IPS-11a (cell line): ENCODE results near the gene MRPL28.
A peak's percentile ranks its signal among the peaks of the same experiment; 100 is the strongest.
"Not testable (repeated sequence)": the region's sequence is repeated elsewhere in the genome, so short reads cannot be mapped to it uniquely, and the experiment has no call there.

Experiments
- H3K4me3 ChIP-seq: one replicate; pipeline ENCODE4 v1.5.1; 2013; ENCODE audit warnings: low read depth, low read length, control low read depth

The MRPL28 gene

GRCh38 chr16:360698-361336 lies 9.5 kb downstream of the MRPL28 start:
- no peak overlapping the region for H3K4me3 ChIP-seq

- H3K4me3 ChIP-seq: no peak overlapping the region
Measured at GRCh38 chr16:359871-360697, 10.3 kb downstream of the MRPL28 start.

- no peak overlapping the region for H3K4me3 ChIP-seq
Measured at GRCh38 chr16:359067-359763, 11.1 kb downstream of the MRPL28 start.

GRCh38 chr16:356741-357140 lies 13.6 kb downstream of the MRPL28 start:
- H3K4me3 ChIP-seq: no peak overlapping the region

- H3K4me3 ChIP-seq: no peak overlapping the region
Measured at GRCh38 chr16:354971-355461, 15.3 kb downstream of the MRPL28 start.

- no peak overlapping the region for H3K4me3 ChIP-seq
Measured at GRCh38 chr16:354291-354881, 16.0 kb downstream of the MRPL28 start.

GRCh38 chr16:353404-354290 lies 16.7 kb downstream of the MRPL28 start:
- peak overlapping the region; percentile 18 for H3K4me3 ChIP-seq

GRCh38 chr16:352547-353403 lies 17.6 kb downstream of the MRPL28 start, which contains the start of gene AXIN1:
Gene AXIN1 (minus strand): TSS chr16:352723. CDS start chr16:347025, 5,698 bp downstream.
- peak within 1 kb of the TSS; percentile 67 for H3K4me3 ChIP-seq

GRCh38 chr16:351804-352520 lies 18.4 kb downstream of the MRPL28 start:
- H3K4me3 ChIP-seq: peak overlapping the region; percentile 67

- no peak overlapping the region for H3K4me3 ChIP-seq
Measured at GRCh38 chr16:350203-350602, 20.1 kb downstream of the MRPL28 start.

- H3K4me3 ChIP-seq: no peak overlapping the region
Measured at GRCh38 chr16:349211-349610, 21.1 kb downstream of the MRPL28 start.

- H3K4me3 ChIP-seq: not testable (repeated sequence)
Measured at GRCh38 chr16:348495-348894, 21.8 kb downstream of the MRPL28 start.

- H3K4me3 ChIP-seq: no peak overlapping the region
Measured at GRCh38 chr16:347203-347602, 23.1 kb downstream of the MRPL28 start.

GRCh38 chr16:346587-346986 lies 23.8 kb downstream of the MRPL28 start:
- no peak overlapping the region for H3K4me3 ChIP-seq

GRCh38 chr16:345772-346171 lies 24.6 kb downstream of the MRPL28 start:
- H3K4me3 ChIP-seq: no peak overlapping the region

GRCh38 chr16:342455-343213 lies 27.7 kb downstream of the MRPL28 start:
- no peak overlapping the region for H3K4me3 ChIP-seq

GRCh38 chr16:341974-342336 lies 28.4 kb downstream of the MRPL28 start:
- not testable (repeated sequence) for H3K4me3 ChIP-seq
